ENCODE results near the gene TTYH2. TPM values are rescaled to one million over a fixed set of nuclear protein-coding genes. Genes with fewer than 3 reads are reported as not detected.

Gene TTYH2
- total and polyA plus RNA-seq, 10 of the 15 experiments (the other 5 are each of a cell fraction or from before 2014, with no cell fraction given) = 0.26 to 25.2 (median 6.6) TPM

DNA sequence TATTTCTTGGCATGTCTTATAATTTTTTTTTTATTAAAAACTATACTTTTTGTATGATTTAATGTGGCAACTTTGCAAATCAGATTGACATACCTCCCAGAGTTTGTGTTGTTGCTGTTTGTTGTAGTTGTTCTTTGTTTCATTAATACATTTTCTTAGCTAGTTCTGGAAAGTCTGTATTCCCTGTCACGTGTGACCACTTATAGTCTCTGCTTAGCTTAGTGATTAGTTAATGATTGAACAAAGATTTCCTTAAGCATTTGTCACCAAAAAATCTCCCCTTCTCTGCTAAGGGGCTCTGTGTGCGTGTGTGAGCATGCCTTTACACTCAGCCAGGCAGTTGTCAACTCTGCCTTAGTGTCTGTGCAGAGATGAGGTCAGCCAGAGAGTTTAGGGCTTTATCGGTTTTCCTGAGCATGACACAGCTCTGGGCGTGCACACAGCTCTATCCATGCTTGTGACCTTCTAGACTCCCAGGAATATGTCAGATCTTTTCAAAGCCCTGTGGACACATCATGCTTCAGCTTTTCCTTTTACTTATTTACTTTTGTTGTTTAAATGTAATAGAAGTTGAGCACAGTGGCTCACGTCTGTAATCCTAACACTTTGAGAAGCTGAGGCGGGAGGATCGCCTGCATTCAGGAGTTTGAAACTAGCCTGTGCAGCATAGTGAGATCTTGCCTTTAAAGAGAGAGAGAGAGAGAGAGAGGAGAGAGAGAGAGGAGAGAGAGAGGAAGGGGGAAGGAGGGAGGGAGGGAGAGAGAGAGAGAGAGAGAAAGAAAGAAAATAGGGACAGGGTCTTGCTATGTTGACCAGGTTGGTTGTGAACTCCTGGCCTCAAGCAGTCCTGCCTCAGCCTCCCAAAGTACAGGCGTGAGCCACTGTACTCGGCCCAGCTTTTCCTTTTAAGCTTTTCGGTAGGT is 82.5 kb downstream of the TTYH2 start:
- in situ Hi-C loops (cut with MboI) (loop anchor here (25.0 kb wide), 1 partner anchor 1884 kb away; no protein-coding TSS in a partner anchor), intact Hi-C loops (cut with micrococcal nuclease; ENCODE audit: unreplicated experiment) (loop anchor here (1.0 kb wide), 1 partner anchor 86 kb away; no protein-coding TSS in a partner anchor)
- H3K4me3 ChIP-seq = no peak overlapping the region
- no peaks in the 10 kb centered on the region for H3K4me1 ChIP-seq (ENCODE audit: control insufficient read depth, insufficient read depth, low read length)
- H3K4me2 ChIP-seq (ENCODE audit: control insufficient read depth, insufficient read depth) = no peak overlapping the region; the same call in 1 of the 2 replicates
- H3K27ac ChIP-seq (ENCODE audit: control insufficient read depth, insufficient read depth) = no peak overlapping the region
- TSS peak; percentile 41 for BruUV-seq (replicated peaks)
- ATAC-seq (peak; percentile 73), DNase-seq (ENCODE audit: low read depth, low spot score) (no peak), FAIRE-seq (no peak)
- H3K9ac ChIP-seq (ENCODE audit: control insufficient read depth, insufficient read depth, low read length) = no peak overlapping the region
- ChIA-PET RAD21 (ENCODE audit: unreplicated experiment) (interaction anchor here (0.8 to 7.9 kb wide), 8 partner anchors 11 to 235 kb away, joined by 3 to 102 read pairs (median 6); partner anchors contain the start of gene TTYH2), POLR2A (interaction anchor here (0.7 to 1.7 kb wide), 6 partner anchors 11 to 233 kb away, joined by 3 to 7 read pairs (median 6); partner anchors contain the start of gene TTYH2), SMC1A (ENCODE audit: uncharacterized antibody, unreplicated experiment) (interaction anchor here (0.7 to 6.8 kb wide), 9 partner anchors 10 to 162 kb away, joined by 3 to 101 read pairs (median 3); partner anchors contain the start of genes DNAI2, GPR142 and TTYH2), CTCF (interaction anchor here (0.5 to 8.5 kb wide), 23 partner anchors 10 to 1709 kb away, joined by 3 to 160 read pairs (median 7); partner anchors contain the start of genes CD300LB, RPL38 and TTYH2)
- no peaks in the 10 kb centered on the region for H4K20me1 ChIP-seq (ENCODE audit: control insufficient read depth, insufficient read depth)
- no peak overlapping the region; the same call in 1 of the 2 replicates for H2AFZ ChIP-seq (ENCODE audit: control insufficient read depth, low read depth, low read length)
- H3K36me3 ChIP-seq (ENCODE audit: control insufficient read depth in 2 of 2, insufficient read depth in 2 of 2, low read length in 1 of 2) = no peaks in the 10 kb centered on the region
- WGBS (ENCODE audit: insufficient coverage, insufficient replicate concordance, low lambda C conversion rate, missing lambda C conversion rate) = 34% methylated on average over 10 of the region's 10 CpGs
- H3K9me3 ChIP-seq (replicated peaks; ENCODE audit: control insufficient read depth, insufficient read depth, low read length) = no peaks in the 10 kb centered on the region
- no peaks in the 10 kb centered on the region for H3K79me2 ChIP-seq (ENCODE audit: control insufficient read depth, insufficient read depth, low read length)
- no peaks in the 10 kb centered on the region for H3K27me3 ChIP-seq (replicated peaks in 1 of 2; ENCODE audit: control insufficient read depth in 2 of 2, insufficient read depth in 2 of 2, low read length in 1 of 2)
- TF ChIP-seq, protein P1, sequence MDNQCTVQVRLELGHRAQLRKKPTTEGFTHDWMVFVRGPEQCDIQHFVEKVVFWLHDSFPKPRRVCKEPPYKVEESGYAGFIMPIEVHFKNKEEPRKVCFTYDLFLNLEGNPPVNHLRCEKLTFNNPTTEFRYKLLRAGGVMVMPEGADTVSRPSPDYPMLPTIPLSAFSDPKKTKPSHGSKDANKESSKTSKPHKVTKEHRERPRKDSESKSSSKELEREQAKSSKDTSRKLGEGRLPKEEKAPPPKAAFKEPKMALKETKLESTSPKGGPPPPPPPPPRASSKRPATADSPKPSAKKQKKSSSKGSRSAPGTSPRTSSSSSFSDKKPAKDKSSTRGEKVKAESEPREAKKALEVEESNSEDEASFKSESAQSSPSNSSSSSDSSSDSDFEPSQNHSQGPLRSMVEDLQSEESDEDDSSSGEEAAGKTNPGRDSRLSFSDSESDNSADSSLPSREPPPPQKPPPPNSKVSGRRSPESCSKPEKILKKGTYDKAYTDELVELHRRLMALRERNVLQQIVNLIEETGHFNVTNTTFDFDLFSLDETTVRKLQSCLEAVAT (IDR thresholded peaks at IDR 0.05) = 0 out of 2 replicates have a peak, but pooled peaks have one; percentile 2
- no peak for TF ChIP-seq KDM1A (IDR thresholded peaks at IDR 0.05; ENCODE audit: borderline replicate concordance)
- TF ChIP-seq POLR2A (IDR thresholded peaks at IDR 0.05; ENCODE audit: low read depth, low read length) = no peak
- TF ChIP-seq ZNF622 (IDR thresholded peaks at IDR 0.05) = no peak
- TF ChIP-seq MYB (IDR thresholded peaks at IDR 0.05; ENCODE audit: borderline replicate concordance, low read depth, low read length) = no peak
- TF ChIP-seq EED (IDR thresholded peaks at IDR 0.05; ENCODE audit: low read depth) = no peak
- no peak for TF ChIP-seq CHD4 (IDR thresholded peaks at IDR 0.05)
- TF ChIP-seq MTA2 (IDR thresholded peaks at IDR 0.05; ENCODE audit: low read depth) = no peak
- TF ChIP-seq HDGF (IDR thresholded peaks at IDR 0.05) = 0 out of 2 replicates have a peak, but pooled peaks have one; percentile 44
- no peak for TF ChIP-seq TCF3 (IDR thresholded peaks at IDR 0.05; ENCODE audit: borderline replicate concordance, insufficient read depth, low read depth, low read length)
- TF ChIP-seq, protein P2, sequence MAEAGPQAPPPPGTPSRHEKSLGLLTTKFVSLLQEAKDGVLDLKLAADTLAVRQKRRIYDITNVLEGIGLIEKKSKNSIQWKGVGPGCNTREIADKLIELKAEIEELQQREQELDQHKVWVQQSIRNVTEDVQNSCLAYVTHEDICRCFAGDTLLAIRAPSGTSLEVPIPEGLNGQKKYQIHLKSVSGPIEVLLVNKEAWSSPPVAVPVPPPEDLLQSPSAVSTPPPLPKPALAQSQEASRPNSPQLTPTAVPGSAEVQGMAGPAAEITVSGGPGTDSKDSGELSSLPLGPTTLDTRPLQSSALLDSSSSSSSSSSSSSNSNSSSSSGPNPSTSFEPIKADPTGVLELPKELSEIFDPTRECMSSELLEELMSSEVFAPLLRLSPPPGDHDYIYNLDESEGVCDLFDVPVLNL (IDR thresholded peaks at IDR 0.05; ENCODE audit: low read depth, low read length) = no peak
- TF ChIP-seq, protein P3, sequence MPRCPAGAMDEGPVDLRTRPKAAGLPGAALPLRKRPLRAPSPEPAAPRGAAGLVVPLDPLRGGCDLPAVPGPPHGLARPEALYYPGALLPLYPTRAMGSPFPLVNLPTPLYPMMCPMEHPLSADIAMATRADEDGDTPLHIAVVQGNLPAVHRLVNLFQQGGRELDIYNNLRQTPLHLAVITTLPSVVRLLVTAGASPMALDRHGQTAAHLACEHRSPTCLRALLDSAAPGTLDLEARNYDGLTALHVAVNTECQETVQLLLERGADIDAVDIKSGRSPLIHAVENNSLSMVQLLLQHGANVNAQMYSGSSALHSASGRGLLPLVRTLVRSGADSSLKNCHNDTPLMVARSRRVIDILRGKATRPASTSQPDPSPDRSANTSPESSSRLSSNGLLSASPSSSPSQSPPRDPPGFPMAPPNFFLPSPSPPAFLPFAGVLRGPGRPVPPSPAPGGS (IDR thresholded peaks at IDR 0.05; ENCODE audit: borderline replicate concordance, insufficient read depth, low read depth, low read length, poor library complexity, severe bottlenecking) = no peak
- TF ChIP-seq ZNF24 (IDR thresholded peaks at IDR 0.05) = no peak
- no peak for TF ChIP-seq MEF2B (IDR thresholded peaks at IDR 0.05; ENCODE audit: partially characterized antibody, poor library complexity, severe bottlenecking)
- peak; percentile 42 to 58; a peak in 3 of 4 replicates for TF ChIP-seq BHLHE40 (IDR thresholded peaks at IDR 0.05; ENCODE audit: borderline replicate concordance in 1 of 2, low read depth in 2 of 2, low read length in 1 of 2)
- TF ChIP-seq TBL1XR1 (IDR thresholded peaks at IDR 0.05; ENCODE audit: low read depth, low read length) = no peak
- TF ChIP-seq CHD1 (IDR thresholded peaks at IDR 0.05; ENCODE audit: low read depth, low read length) = no peak
- no peak for TF ChIP-seq RUNX3 (IDR thresholded peaks at IDR 0.05; ENCODE audit: low read length)
- TF ChIP-seq IKZF1 (conservative IDR thresholded peaks at IDR 0.05) = no peak
- no peak for TF ChIP-seq CHD2 (IDR thresholded peaks at IDR 0.05; ENCODE audit: borderline replicate concordance, low read depth, low read length)

All from GM12878 (cell line).